Right lobe of liver (tissue), 4 donors: ENCODE results near the gene PARVB.

ENCODE experiments used
- POLR2A ChIP-seq: fragments of 450-650 bp; IDR thresholded peaks from one replicate; pipeline ENCODE4 v1.6.1; 2017; ENCODE audit warnings: antibody characterized with exemption, mild to moderate bottlenecking
- TF ChIP-seq, protein P1 (sequence below), 4 donors: fragments of 200-600 bp in 3 of 4; fragments of 450-650 bp in 1 of 4; IDR thresholded peaks; one replicate each; pipeline versions ENCODE4 v1.5.1 to v1.8.0; 2016 to 2022; ENCODE audit warnings: antibody characterized with exemption in 4 of 4, mild to moderate bottlenecking in 2 of 4
- donor health status: DM: no; HTN: no; CAD: no.
- donor health status: DM: no; HTN: no; CAD: no.
- donor health status: DM: no; HTN: yes; CAD: no.

DNA sequence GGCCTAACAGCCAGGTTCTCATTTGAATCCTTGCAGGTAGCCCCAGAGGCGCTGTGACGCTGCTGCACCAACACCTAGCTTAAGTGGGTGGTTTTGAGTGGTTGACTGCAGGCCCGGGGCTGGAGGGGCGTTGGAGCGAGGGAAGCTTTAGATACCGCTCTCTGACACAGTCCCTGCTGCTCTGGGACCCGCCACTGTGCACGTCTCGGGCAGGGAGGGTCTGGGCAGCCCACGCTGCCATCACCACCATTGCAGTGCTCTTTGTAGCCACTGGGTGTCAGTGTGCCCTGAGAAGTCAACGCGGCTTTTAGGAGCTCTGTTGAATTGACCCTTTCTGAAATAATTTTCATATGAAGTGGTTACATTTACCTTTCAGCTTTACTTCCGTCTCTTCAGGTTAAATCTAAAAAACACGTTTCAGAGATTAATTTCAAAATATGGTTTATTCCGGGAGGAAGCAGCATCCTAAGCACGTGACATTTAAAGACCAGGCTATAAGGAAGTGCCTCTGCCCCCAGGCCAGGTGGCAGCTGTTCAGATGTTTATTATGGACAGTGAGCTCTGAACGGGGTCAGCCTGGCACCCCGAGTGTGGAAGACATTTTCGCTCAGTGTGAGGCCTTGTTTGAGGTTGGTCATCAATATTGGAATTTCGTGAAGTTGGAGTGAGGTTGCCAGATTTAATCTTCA is 30.9 kb upstream of the PARVB start:
- TF ChIP-seq, protein P1, sequence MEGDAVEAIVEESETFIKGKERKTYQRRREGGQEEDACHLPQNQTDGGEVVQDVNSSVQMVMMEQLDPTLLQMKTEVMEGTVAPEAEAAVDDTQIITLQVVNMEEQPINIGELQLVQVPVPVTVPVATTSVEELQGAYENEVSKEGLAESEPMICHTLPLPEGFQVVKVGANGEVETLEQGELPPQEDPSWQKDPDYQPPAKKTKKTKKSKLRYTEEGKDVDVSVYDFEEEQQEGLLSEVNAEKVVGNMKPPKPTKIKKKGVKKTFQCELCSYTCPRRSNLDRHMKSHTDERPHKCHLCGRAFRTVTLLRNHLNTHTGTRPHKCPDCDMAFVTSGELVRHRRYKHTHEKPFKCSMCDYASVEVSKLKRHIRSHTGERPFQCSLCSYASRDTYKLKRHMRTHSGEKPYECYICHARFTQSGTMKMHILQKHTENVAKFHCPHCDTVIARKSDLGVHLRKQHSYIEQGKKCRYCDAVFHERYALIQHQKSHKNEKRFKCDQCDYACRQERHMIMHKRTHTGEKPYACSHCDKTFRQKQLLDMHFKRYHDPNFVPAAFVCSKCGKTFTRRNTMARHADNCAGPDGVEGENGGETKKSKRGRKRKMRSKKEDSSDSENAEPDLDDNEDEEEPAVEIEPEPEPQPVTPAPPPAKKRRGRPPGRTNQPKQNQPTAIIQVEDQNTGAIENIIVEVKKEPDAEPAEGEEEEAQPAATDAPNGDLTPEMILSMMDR (IDR thresholded peaks at IDR 0.05): peak; percentile 83 to 96 (median 92)
- no peak for TF ChIP-seq POLR2A
